WTC11 (cell line): Measurements from ENCODE around the gene CNOT1. TPM values are rescaled to one million over a fixed set of nuclear protein-coding genes. Genes with fewer than 3 reads are reported as not detected.

ENCODE experiments used
- ATAC-seq: fragments of 200-7000 bp; cut with Tn5 transposase; 2 replicates; pipeline ENCODE4 v1.10.0; 2021; ENCODE audit warnings: mild to moderate bottlenecking, moderate library complexity
- CTCF ChIA-PET: fragments of 300-600 bp; sonication (Branson Sonifier 250); formaldehyde crosslinking; loops from one replicate; lab custom pipeline; 2021; ENCODE audit warnings: antibody characterized with exemption; lab: Charles Lee
- POLR2A ChIA-PET: fragments of 350-600 bp; sonication (Branson Sonifier 250); formaldehyde crosslinking; loops from one replicate; lab custom pipeline; 2021; ENCODE audit warnings: antibody characterized with exemption; lab: Charles Lee
- DNase-seq: peaks from one replicate; pipeline ENCODE4 v3.0.0; 2021; ENCODE audit warnings: low spot score
- H3K27ac Mint-ChIP-seq: 2 replicates; pipeline ENCODE4 v1.8.0; 2021; ENCODE audit warnings: mixed read lengths
- H3K27me3 Mint-ChIP-seq: 2 replicates; pipeline ENCODE4 v1.8.0; 2021; ENCODE audit warnings: low read depth, mild to moderate bottlenecking, moderate library complexity, mixed read lengths
- H3K36me3 Mint-ChIP-seq: 2 replicates; pipeline ENCODE4 v1.8.0; 2021; ENCODE audit warnings: mixed read lengths
- H3K4me1 Mint-ChIP-seq: 2 replicates; pipeline ENCODE4 v1.8.0; 2022; ENCODE audit warnings: mixed read lengths
- H3K4me3 Mint-ChIP-seq: 2 replicates; pipeline ENCODE4 v1.8.0; 2021; ENCODE audit warnings: mild to moderate bottlenecking, moderate library complexity, mixed read lengths
- H3K9me3 Mint-ChIP-seq: 2 replicates; pipeline ENCODE4 v1.8.0; 2021; ENCODE audit warnings: mixed read lengths
- AFF4 ChIP-seq: sonication (generic); formaldehyde crosslinking; IDR thresholded peaks from 2 replicates; pipeline ENCODE4 v1.8.1; 2023; ENCODE audit warnings: mild to moderate bottlenecking, missing genetic modification reagents, borderline replicate concordance
- FOXJ3 ChIP-seq: sonication (generic); formaldehyde crosslinking; IDR thresholded peaks from 2 replicates; pipeline ENCODE4 v1.9.0; 2021; ENCODE audit warnings: missing genetic modification reagents, mild to moderate bottlenecking, borderline replicate concordance
- FOXK1 ChIP-seq: sonication (generic); formaldehyde crosslinking; IDR thresholded peaks from 2 replicates; pipeline ENCODE4 v1.8.0; 2022; ENCODE audit warnings: mild to moderate bottlenecking, moderate library complexity, missing genetic modification reagents
- GABPB1 ChIP-seq: sonication (generic); formaldehyde crosslinking; IDR thresholded peaks from 2 replicates; pipeline ENCODE4 v1.8.1; 2023; ENCODE audit warnings: mild to moderate bottlenecking, missing genetic modification reagents
- MYBL2 ChIP-seq: sonication (generic); formaldehyde crosslinking; IDR thresholded peaks from 2 replicates; pipeline ENCODE4 v1.8.1; 2023; ENCODE audit warnings: mild to moderate bottlenecking, moderate library complexity, missing genetic modification reagents
- NR2C2 ChIP-seq: sonication (generic); formaldehyde crosslinking; IDR thresholded peaks from 2 replicates; pipeline ENCODE4 v1.8.0; 2022; ENCODE audit warnings: mild to moderate bottlenecking, missing genetic modification reagents
- NR3C1 ChIP-seq: sonication (generic); formaldehyde crosslinking; conservative IDR thresholded peaks from 2 replicates; pipeline ENCODE4 v1.8.1; 2023; ENCODE audit warnings: low read depth, mild to moderate bottlenecking, missing genetic modification reagents
- PREB ChIP-seq: sonication (generic); formaldehyde crosslinking; IDR thresholded peaks from 2 replicates; pipeline ENCODE4 v1.8.1; 2022; ENCODE audit warnings: mild to moderate bottlenecking, missing genetic modification reagents, moderate library complexity, borderline replicate concordance
- PRRX2 ChIP-seq: fragments of 250-450 bp; sonication (Bioruptor Pico); IDR thresholded peaks from 2 replicates; pipeline ENCODE4 v1.8.0; 2021; ENCODE audit warnings: mild to moderate bottlenecking
- TCF7 ChIP-seq: sonication (generic); formaldehyde crosslinking; IDR thresholded peaks from 2 replicates; pipeline ENCODE4 v1.8.0; 2022; ENCODE audit warnings: mild to moderate bottlenecking, low read depth, missing genetic modification reagents, moderate library complexity
- USF1 ChIP-seq: sonication (generic); formaldehyde crosslinking; IDR thresholded peaks from 2 replicates; pipeline ENCODE4 v1.8.0; 2022; ENCODE audit warnings: mild to moderate bottlenecking, missing genetic modification reagents
- USF2 ChIP-seq: sonication (generic); formaldehyde crosslinking; IDR thresholded peaks from 2 replicates; pipeline ENCODE4 v1.8.1; 2023; ENCODE audit warnings: mild to moderate bottlenecking, missing genetic modification reagents, moderate library complexity
- ZBTB21 ChIP-seq: sonication (generic); formaldehyde crosslinking; IDR thresholded peaks from 2 replicates; pipeline ENCODE4 v1.8.1; 2023; ENCODE audit warnings: mild to moderate bottlenecking, missing genetic modification reagents, borderline replicate concordance
- ZNF219 ChIP-seq: sonication (generic); formaldehyde crosslinking; IDR thresholded peaks from 2 replicates; pipeline ENCODE4 v1.8.0; 2023; ENCODE audit warnings: missing genetic modification reagents, mild to moderate bottlenecking, borderline replicate concordance
- ZNF423 ChIP-seq: fragments of 250-450 bp; sonication (Bioruptor Pico); IDR thresholded peaks from 2 replicates; pipeline ENCODE4 v2.1.2; 2022; ENCODE audit warnings: mild to moderate bottlenecking, moderate library complexity
- total RNA-seq: library from RNA; stranded (reverse); gene quantifications from 3 replicates; pipeline ENCODE4 v1.2.3, GENCODE V29; 2021
- TF ChIP-seq, protein P1 (sequence below): sonication (generic); formaldehyde crosslinking; IDR thresholded peaks from 2 replicates; pipeline ENCODE4 v1.8.1; 2022; ENCODE audit warnings: low read depth, missing genetic modification reagents, borderline replicate concordance
- TF ChIP-seq, protein P2 (sequence below): sonication (generic); formaldehyde crosslinking; IDR thresholded peaks from 2 replicates; pipeline ENCODE4 v1.8.1; 2023; ENCODE audit warnings: mild to moderate bottlenecking, missing genetic modification reagents
- TF ChIP-seq, protein P3 (sequence below): sonication (generic); formaldehyde crosslinking; IDR thresholded peaks from 2 replicates; pipeline ENCODE4 v1.8.0; 2023; ENCODE audit warnings: missing genetic modification reagents

Gene CNOT1
- total RNA-seq, 1 experiment from 2014 or later = 314 TPM

GRCh38 chr16:58636466-58636865, 6.8 kb upstream of the CNOT1 start:
- POLR2A ChIA-PET = no interaction called here
- Mint-ChIP-seq H3K27ac (no peak overlapping the region), H3K4me3 (no peak overlapping the region), H3K36me3 (no peaks in the 10 kb centered on the region), H3K27me3 (peaks cover 3% of the 10 kb centered on the region; the same call in 1 of the 2 replicates), H3K9me3 (no peaks in the 10 kb centered on the region)
- DNase-seq = no peak
- CTCF ChIA-PET = interaction anchor here (0.8 kb wide), 1 partner anchor 120 kb away, joined by 4 read pairs; no protein-coding TSS in a partner anchor
- TF ChIP-seq, protein P1, sequence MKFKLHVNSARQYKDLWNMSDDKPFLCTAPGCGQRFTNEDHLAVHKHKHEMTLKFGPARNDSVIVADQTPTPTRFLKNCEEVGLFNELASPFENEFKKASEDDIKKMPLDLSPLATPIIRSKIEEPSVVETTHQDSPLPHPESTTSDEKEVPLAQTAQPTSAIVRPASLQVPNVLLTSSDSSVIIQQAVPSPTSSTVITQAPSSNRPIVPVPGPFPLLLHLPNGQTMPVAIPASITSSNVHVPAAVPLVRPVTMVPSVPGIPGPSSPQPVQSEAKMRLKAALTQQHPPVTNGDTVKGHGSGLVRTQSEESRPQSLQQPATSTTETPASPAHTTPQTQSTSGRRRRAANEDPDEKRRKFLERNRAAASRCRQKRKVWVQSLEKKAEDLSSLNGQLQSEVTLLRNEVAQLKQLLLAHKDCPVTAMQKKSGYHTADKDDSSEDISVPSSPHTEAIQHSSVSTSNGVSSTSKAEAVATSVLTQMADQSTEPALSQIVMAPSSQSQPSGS = no peak
- TF ChIP-seq PRRX2 (CRISPR knock-in tag) (no peak), FOXJ3 (CRISPR knock-in tag) (no peak), PREB (no peak), USF1 (no peak), FOXK1 (no peak), NR3C1 (CRISPR knock-in tag) (no peak), ZNF219 (CRISPR knock-in tag) (no peak), MYBL2 (CRISPR knock-in tag) (no peak), AFF4 (no peak), USF2 (no peak), ZNF423 (CRISPR knock-in tag) (no peak)
- TF ChIP-seq, protein P2, sequence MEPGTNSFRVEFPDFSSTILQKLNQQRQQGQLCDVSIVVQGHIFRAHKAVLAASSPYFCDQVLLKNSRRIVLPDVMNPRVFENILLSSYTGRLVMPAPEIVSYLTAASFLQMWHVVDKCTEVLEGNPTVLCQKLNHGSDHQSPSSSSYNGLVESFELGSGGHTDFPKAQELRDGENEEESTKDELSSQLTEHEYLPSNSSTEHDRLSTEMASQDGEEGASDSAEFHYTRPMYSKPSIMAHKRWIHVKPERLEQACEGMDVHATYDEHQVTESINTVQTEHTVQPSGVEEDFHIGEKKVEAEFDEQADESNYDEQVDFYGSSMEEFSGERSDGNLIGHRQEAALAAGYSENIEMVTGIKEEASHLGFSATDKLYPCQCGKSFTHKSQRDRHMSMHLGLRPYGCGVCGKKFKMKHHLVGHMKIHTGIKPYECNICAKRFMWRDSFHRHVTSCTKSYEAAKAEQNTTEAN = no peak
- TF ChIP-seq, protein P3, sequence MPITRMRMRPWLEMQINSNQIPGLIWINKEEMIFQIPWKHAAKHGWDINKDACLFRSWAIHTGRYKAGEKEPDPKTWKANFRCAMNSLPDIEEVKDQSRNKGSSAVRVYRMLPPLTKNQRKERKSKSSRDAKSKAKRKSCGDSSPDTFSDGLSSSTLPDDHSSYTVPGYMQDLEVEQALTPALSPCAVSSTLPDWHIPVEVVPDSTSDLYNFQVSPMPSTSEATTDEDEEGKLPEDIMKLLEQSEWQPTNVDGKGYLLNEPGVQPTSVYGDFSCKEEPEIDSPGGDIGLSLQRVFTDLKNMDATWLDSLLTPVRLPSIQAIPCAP (CRISPR knock-in tag) = no peak
- TF ChIP-seq, all 79 proteins: peak for 0
- H3K4me1 Mint-ChIP-seq = no peaks in the 10 kb centered on the region
- no peak for ATAC-seq

- H3K27me3 Mint-ChIP-seq = no peaks in the 10 kb centered on the region; the same call in 1 of the 2 replicates
- no peak for ATAC-seq
- no peaks in the 10 kb centered on the region for H3K9me3 Mint-ChIP-seq
- no peak overlapping the region for H3K4me3 Mint-ChIP-seq
- TF ChIP-seq NR3C1 (CRISPR knock-in tag) (no peak), NR2C2 (no peak), ZBTB21 (CRISPR knock-in tag) (no peak), PRRX2 (CRISPR knock-in tag) (no peak), TCF7 (CRISPR knock-in tag) (no peak), GABPB1 (peak; percentile 68)
- no peak for DNase-seq
- H3K27ac Mint-ChIP-seq = no peak overlapping the region
- H3K36me3 Mint-ChIP-seq = no peaks in the 10 kb centered on the region
- peaks cover 2% of the 10 kb centered on the region for H3K4me1 Mint-ChIP-seq
- ChIA-PET POLR2A (no interaction called here), CTCF (no interaction called here)
Measured at GRCh38 chr16:58635502-58635901, 5.9 kb upstream of the CNOT1 start.
